Stimulated activated memory B cell treated with anti-CD40 and anti-IgM and Interleukin-4, amounts not matched to agents 10 μg/mL and 1 μg/mL and 100 μg/mL, for 72 hours (primary cell): ENCODE results near the gene OR2T27.

ENCODE experiments used
- ATAC-seq: fragments of 150-1000 bp; cut with Tn5 transposase; 2 replicates; pipeline ENCODE4 v1.10.0; 2021
- H3K27ac Mint-ChIP-seq: one replicate; pipeline ENCODE4 v1.8.0; 2022; ENCODE audit warnings: mild to moderate bottlenecking, mixed read lengths
- H3K27me3 Mint-ChIP-seq: one replicate; pipeline ENCODE4 v1.8.0; 2022; ENCODE audit warnings: mixed read lengths
- H3K36me3 Mint-ChIP-seq: one replicate; pipeline ENCODE4 v1.8.0; 2022; ENCODE audit warnings: mixed read lengths
- H3K4me1 Mint-ChIP-seq: one replicate; pipeline ENCODE4 v1.8.0; 2022; ENCODE audit warnings: mixed read lengths
- H3K4me3 Mint-ChIP-seq: one replicate; pipeline ENCODE4 v1.8.0; 2022; ENCODE audit warnings: mild to moderate bottlenecking, moderate library complexity, mixed read lengths
- H3K9me3 Mint-ChIP-seq: one replicate; pipeline ENCODE4 v1.8.0; 2022; ENCODE audit warnings: mixed read lengths

Gene OR2T27

DNA sequence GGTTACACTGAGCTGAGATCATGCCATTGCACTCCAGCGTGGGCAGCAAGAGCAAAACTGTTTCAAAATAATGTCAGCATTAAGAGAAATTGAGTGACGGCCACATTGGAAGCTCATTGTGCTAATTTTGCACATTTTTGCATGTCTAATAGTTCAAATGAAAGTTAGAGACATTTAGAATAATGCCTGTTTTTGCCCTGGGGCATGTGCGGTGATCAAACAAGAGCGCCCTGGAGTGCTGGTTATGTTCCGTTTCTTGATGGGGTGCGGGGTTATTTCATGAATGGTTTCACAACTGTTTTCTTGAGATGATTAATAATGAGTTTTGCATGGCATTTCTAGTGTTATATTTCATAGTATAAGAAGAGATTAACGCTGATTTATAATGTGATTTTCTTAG is 33.6 kb downstream of the OR2T27 start:
- no peaks in the 10 kb centered on the region for H3K9me3 Mint-ChIP-seq
- ATAC-seq = no peak
- H3K36me3 Mint-ChIP-seq = no peaks in the 10 kb centered on the region
- H3K27ac Mint-ChIP-seq = peak overlapping the region; percentile 10
- peaks cover 21% of the 10 kb centered on the region for H3K4me1 Mint-ChIP-seq
- no peak overlapping the region for H3K4me3 Mint-ChIP-seq
- no peaks in the 10 kb centered on the region for H3K27me3 Mint-ChIP-seq

DNA sequence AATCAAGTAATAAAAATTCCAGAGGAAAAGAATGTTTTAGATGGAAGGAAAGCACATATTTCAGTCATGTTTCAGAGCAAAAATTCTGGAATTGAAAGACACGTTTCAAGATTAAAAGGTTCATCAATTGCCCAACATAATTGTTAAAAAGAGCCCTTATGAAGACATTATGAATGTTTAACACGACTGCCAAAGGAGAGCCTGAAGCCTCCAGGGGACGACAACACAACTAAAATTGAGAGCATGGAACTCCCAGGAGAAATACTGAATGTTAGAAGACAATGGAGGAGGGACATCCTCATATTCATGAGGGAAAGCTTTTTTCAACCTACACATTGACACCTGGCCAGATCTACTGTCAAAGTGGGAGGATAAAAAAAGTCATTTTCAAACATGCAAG is 36.5 kb downstream of the OR2T27 start:
- Mint-ChIP-seq H3K27ac (peak overlapping the region; percentile 2), H3K27me3 (no peaks in the 10 kb centered on the region), H3K9me3 (no peaks in the 10 kb centered on the region), H3K4me3 (no peak overlapping the region), H3K36me3 (no peaks in the 10 kb centered on the region), H3K4me1 (peaks cover 30% of the 10 kb centered on the region)
- no peak for ATAC-seq

DNA sequence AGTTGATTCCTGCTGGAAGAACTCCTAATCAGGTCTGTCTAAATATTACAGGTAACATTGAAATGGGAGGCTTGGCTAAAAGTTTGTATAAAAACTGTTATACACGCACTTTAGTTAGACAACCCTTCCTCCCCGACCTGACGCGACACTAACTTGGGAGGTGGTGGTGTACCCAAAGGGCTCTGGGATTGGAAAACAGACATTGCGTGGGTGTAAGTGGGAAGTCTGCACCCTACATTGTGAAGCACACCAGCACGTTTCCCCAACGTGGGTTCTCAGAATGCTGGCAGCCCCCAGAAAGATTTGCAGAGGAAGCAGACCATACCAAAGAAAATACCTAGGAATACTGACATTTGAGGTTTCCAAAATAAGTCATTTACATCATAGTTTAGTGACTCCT is 37.2 kb downstream of the OR2T27 start:
- Mint-ChIP-seq H3K27ac (peak overlapping the region; percentile 2), H3K4me3 (no peak overlapping the region), H3K9me3 (no peaks in the 10 kb centered on the region), H3K4me1 (peaks cover 38% of the 10 kb centered on the region), H3K27me3 (no peaks in the 10 kb centered on the region), H3K36me3 (no peaks in the 10 kb centered on the region)
- ATAC-seq = no peak

DNA sequence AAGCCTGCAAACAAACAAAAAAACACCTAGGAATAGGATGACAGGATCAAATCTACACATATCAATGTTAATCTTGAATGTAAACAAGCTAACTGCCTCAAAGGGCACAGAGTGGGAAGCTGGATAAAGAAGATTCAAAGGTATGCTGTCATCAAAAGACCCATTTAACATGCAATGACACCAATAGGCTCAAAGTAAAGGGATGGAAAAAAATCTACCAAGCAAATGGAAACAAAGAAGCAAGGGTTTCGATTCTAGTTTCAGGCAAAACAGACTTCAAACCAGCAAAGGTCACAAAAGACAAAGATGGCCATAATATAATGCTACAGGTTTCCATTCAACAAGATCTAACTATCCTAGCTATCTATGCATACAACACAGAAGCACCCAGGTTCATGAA is 41.6 kb downstream of the OR2T27 start:
- Mint-ChIP-seq H3K36me3 (no peaks in the 10 kb centered on the region), H3K9me3 (no peaks in the 10 kb centered on the region), H3K4me1 (peaks cover 27% of the 10 kb centered on the region), H3K4me3 (no peak overlapping the region), H3K27me3 (no peaks in the 10 kb centered on the region), H3K27ac (peak overlapping the region; percentile 73)
- peak; percentile 64 for ATAC-seq

DNA sequence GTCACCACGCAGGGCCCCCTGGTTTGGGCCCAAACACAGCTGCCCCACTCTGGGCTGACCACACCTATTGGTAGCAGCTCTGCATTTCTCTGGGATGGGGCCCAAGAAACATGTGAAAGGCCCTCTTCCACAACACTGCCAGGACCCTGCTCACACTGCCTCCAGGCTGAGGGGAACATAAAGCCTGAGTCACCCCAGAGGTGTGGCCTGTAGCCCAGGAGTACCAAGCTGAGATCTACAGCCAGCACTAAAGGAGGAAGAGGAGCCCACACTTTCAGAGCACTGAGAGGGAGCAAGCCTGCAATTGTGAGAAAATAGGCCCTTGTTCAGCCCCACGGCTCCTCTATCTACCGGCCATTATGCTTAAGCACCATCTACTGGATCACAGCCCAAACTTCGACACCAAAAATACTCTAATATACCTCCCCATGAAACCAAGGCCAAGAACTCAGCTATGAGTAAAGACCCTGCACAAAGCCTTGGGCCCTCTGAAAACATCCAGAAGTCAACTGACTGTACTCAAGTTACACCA is 43.4 kb downstream of the OR2T27 start:
- no peak overlapping the region for H3K4me3 Mint-ChIP-seq
- H3K36me3 Mint-ChIP-seq = no peaks in the 10 kb centered on the region
- peak overlapping the region; percentile 73 for H3K27ac Mint-ChIP-seq
- peaks cover 19% of the 10 kb centered on the region for H3K4me1 Mint-ChIP-seq
- no peaks in the 10 kb centered on the region for H3K9me3 Mint-ChIP-seq
- H3K27me3 Mint-ChIP-seq = no peaks in the 10 kb centered on the region
- peak; percentile 24 for ATAC-seq

DNA sequence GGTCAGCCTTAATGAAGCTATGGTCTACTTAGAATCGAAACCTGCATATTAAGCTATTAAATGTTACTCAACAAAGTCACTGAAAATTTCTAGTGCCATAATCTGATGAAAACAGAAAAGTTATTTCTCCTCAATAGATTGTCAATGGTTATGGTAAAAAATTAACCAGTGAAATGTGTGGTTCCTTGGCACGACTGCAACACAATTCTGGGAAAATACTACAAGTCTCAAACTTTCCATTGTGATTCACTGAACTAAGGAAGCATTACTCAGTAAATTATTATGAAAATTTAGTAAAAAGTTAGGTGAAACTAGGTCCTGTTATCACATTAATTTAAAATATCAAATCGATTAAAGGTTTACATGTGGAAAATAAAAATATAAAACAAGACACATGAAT is 45.0 kb downstream of the OR2T27 start:
- ATAC-seq = no peak
- no peak overlapping the region for H3K27ac Mint-ChIP-seq
- H3K4me1 Mint-ChIP-seq = peaks cover 19% of the 10 kb centered on the region
- H3K36me3 Mint-ChIP-seq = no peaks in the 10 kb centered on the region
- H3K27me3 Mint-ChIP-seq = no peaks in the 10 kb centered on the region
- H3K9me3 Mint-ChIP-seq = no peaks in the 10 kb centered on the region
- no peak overlapping the region for H3K4me3 Mint-ChIP-seq
